Measurements from ENCODE around the gene GRN.
"Not testable (repeated sequence)": the region's sequence is repeated elsewhere in the genome, so short reads cannot be mapped to it uniquely, and the experiment has no call there.

GRN gene

DNA sequence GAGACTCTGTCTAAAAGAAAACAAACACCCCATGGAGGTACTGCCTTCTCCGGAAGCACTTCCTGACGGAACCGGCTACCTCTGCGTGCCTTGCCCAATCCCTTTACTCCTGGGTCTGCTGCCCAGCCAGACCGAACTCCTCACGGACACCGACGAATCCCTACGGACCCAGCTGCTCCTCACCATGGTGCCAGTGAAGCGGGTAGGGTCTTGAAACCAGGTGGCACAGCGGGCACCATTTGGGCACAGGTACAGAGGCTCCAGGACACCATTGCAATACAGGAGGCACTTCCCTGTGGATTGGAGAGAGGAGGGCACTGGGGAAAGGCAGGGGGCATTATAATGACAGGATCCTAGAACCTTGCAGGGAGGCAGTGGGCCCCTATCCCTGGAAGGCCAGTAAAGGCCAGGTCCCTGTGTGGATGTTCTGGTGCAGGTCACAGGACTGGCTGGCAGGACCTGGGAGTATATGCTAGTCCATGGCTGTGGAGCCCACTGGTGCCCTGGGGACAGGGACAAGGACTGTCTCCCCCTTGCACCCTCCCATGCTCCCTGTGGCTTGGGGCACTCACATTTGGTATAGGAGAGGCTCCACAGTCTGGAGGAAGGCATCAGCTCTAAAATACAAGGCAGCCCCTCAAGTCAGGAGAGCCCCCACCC lies 22.7 kb upstream of the GRN start:
- DNase-seq, result no peak

DNA sequence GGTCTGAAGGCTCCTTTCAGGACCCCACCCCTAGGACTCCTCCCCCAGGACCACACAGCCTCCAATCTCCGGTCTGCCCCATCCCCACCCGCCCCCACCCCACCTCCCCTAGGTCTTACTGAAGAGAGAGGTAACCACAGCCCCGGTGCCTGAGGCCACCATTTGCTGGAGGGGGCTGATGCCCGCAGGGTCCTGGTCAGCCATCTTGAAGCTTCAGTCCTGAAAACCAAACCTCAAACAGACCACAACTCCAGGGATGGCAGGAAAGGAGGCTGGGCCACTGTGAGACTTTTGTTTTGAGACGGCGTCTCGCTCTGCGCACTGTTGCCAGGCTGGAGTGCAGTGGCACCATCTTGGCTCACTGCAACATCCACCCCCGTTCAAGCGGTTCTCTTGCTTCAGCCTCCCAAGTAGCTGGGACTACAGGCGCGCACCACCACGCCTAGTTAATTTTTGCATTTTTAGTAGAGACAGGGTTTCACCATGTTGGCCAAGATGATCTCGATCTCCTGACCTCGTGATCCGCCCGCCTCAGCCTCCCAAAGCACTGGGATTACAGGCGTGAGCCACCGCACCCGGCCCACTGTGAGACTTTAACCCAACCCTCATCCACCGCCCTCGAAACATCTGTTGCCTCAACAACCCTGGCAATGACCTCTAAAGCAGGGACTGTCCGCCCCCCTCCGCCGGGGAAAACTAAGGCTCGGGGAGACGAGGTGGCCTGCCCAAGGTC lies 21.6 kb upstream of the GRN start:
- no peak for DNase-seq

DNA sequence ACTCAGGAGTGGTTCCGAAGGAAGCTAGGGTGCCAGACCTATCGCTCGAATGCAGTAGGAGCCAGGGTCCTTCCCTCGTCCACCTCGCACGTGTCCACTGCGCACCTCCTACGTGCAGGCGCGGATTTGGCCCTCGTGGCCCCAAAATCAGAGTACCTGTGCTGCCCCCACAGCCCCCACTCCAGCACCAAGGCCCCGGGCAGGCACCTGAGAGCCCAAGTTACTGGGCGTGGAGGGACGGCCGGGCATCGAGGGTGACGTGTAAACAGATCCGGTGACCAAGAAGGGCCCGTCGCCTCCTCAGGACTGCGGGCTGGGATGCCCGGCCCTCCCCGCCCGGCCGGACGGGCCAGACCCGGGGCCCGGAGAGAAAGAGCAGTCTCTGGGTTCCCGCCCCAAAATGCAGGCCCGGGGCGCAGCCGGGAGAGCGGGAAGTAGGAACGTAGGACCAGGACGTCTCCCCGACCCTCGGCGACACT lies 21.0 kb upstream of the GRN start:
- DNase-seq, result no peak

DNA sequence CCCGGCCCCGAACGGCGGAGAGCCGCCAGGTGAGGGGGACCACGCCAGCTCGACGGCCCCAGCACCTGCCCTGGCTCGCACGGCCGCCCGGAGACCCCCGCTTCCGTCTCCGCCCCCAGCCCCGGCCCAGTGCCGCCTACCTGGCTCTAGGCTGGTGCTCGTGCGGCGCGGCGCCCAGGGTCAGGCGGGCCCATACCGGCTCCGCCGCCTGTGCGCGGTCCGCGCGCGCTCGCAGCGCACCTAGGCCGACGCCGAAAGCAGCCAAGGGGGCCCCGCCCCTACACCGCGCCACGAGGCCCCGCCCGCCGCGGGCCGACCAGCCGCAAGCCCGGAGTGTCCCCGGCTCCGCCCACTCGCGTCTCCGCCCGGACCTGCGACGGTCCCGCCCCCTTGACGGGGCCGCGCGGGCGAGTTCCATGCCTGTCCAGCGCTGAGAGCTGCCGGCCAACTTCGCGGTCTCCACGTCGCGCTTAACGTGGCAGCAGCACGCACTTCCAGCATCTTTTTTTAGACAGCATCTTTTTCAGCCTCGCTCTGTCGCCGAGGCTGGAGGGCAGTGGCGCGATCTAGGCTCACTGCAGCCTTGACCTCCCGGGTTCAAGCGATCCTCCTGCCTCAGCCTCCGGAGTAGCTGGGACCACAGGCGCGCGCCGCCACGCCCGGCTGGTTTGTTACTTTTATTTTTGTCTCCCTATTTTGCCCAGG lies 20.4 kb upstream of the GRN start, which contains the start of gene SLC25A39:
TSS of gene SLC25A39 (minus strand) at position 253 of the 705 bp plus-strand sequence. CDS start 1,261 bp downstream, outside the sequence.
- DNase-seq, result peak; percentile 94

DNA sequence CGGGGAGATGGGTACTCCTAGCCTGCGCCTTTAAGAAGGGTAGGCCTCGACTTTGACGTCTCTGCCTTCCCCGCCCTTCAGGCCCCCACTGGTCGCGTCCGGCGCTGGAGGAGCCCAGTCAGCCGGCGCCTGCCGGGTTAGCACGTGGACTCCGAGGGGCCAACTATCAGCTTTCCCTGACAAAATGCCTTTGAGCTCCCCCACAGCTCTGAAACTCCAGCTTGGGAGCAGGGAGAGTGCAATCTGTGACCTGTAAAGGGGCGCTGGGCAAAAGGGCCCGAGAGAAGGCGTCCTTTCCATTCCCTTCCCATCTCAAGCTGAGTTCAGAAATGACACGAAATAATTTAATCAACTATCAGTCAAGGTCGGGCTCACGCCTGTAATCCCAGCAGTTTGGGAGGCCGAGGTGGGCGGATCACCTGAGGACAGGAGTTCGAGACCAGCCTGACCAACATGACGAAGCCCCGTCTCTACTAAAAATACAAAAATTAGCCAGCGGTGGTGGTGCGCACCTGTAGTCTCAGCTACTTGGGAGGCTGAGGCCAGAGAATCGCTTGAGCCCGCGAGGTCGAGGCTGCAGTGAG lies 18.1 kb upstream of the GRN start:
- peak; percentile 91 for DNase-seq

DNA sequence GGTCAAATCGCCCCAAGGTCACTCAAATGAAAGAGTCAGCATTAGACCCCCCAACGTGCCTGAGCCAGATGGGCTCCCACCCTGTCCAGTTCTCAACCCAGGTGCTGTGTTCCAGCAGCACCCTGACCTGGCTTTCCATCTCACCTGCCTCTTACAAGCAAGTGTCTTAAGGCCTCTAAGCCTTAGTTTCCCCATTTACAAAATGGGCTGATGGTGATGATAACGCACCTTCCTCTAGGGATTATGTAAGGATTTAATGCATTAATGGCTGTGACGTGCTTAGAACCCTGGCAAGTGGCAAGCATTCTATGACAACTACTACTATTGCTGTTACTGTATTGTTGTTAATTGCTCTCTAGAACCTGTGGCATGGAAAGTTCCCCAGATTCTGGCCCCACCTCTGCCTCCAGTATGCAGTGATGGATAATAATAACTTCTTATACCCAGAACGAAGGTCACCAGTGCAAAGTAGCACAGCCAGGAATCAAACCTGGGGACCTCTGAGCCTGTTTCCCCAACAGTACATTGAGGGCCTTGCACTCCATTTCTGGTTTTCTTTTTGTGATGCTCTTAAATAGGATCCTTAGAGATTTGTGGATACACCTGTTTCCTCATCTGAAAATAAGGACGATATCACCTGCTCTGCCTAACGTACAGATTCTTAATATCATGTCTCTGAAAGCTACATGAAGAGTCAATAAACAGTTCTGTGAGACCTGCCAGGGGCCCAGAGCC lies 17.2 kb upstream of the GRN start:
- DNase-seq, result no peak

DNA sequence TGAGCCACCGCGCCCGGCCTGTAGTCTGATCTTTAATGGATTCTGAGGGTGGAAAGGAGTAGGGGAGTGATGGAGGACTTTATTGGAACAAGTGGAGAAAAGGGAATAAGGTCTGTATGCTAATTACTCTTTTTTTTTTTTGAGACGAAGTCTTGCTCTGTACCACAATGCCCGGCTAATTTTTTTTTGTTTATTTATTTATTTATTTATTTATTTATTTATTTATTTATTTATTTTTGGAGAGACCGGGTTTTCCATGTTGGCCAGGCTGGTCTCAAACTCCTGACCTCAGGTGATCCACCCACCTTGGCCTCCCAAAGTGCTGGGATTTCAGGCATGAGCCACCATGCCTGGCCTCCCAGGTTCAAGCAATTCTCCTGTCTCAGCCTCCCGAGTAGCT lies 15.6 kb upstream of the GRN start:
- DNase-seq, result not testable (repeated sequence)

DNA sequence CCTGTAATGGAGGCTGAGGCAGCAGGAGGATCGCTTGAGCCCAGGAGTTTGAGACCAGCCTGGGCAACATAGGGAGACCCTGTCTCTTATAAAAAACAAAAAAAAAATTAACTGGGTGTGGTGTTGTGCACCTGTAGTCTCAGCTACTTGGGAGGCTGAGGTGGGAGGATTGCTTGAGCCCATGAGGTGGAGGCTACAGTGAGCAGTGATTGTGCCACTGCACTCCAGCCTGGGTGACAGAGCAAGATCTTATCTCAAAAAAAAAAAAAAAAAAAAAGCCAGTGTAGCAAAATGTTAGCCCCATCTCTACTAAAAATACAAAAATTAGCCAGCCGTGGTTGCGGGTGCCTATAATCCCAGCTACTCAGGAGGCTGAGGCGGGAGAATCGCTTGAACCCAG lies 14.8 kb upstream of the GRN start:
- not testable (repeated sequence) for DNase-seq

DNA sequence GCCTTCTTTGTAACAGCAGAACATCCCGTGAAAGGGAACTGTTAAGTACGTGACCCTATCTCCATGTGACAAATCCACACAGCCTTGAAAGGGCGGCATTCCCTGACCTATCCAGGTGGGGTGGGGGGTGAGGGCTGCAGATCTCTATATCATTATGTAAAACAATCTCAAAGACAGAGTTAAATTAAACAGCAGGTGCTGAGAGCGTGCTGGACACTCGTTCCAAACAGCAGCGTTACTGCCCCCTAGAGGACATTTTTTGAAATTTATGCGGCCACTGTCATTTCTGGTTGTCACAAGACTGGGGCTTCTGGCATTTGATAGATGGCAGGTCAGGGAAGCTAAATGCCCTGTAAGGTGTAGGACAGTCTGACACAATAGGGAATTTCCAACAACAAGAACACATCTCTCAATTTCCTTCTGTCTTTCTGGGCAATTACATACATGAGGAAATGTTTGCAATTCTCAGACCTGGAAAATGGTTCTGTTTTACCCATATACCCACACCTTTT lies 13.8 kb upstream of the GRN start:
- DNase-seq, result peak; percentile 88

DNA sequence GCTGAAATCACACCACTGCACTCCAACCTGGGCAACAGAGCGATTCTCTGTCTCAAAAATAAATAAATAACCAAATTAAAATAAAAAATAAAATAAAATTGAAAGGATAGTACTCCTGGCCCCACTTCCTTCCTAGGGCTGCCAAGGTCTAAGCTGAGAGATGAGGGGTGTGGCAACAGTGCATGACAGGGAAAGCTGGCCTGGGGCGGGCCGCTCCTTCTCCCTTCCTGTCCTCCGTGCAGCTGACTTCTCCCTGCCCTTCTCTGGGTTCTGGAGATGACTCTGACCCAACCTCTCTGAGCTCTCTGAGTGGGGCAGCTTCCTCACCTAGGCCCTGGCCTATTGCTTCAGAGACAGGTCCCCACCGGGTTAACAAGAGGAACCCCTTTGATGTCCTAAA lies 11.7 kb upstream of the GRN start:
- no peak for DNase-seq

DNA sequence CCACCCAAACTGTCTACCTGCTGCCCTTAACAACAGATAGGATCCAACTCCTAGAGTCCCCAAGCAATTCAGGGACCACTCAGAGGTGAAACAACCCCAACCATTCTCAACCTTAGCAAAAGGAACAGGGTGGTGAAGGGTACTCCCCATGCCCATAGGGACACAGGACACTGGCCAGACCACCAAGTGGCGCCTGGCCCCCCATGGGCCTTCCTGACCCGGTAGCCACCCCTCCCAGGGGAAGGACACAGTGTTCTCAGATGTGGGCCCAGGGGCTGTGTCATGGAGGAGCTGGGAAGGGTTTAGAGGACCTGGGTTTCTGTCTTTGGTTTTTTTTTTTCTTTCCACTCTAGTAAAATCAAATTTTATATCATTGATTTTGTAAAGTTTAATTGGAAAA lies 10.8 kb upstream of the GRN start:
- DNase-seq, result no peak

DNA sequence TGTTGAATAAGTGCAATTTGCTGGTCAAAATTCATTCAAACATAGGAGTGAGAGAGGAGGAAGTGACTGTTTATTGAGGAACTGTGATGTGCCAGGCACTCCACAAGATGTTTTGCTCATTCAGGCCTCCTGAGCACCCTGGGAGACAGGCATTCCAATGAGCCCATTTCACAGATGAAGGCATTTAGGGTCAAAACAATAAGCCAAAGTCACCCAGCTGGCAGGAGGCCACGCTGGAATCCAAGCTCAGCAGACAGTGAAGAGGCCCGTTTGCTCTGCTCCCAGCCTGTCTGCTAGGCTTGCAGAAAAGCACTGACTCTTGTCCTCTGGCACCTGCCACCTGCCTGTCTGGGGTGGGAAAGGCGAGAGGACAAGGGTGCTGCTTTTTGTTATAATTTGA lies 10.4 kb upstream of the GRN start:
- no peak for DNase-seq

DNA sequence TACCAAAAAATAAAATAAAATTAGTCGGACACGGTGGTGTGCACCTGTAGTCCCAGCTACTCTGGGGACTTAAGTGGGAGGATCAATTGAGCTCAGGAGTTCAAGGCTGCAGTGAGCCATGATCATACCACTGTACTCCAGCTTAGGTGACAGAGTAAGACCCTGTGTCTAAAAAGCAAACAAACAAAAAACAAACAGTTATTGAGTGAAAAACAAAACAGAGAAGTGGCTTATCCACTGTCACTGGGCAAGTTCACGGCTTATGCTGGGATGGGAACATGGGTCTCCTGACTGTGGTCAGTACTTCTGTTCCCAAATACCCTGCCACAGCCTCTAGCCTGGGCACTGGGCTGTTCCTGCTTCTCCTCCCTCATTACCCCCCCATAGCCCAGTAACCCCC lies 9.5 kb upstream of the GRN start:
- DNase-seq, result no peak

DNA sequence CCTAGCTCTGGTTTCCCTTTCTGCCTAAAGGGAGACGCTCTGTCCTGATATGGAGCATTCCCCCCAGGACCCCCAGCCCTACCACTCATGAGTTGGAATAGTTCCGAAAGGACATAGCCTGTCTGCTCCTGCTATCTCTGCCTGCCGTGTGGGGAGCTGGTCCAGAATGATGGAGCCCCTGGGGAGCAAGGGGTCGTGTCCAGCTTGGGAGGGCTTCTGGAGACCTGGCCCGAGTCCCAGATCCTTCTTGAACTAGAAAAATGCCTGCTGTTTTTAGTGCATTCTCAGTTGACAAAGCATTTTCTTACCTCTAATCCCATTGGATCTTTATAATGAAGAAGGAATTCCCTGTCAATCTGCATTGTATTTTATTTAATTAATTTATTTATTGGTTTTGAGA lies 9.1 kb upstream of the GRN start:
- DNase-seq, result no peak

DNA sequence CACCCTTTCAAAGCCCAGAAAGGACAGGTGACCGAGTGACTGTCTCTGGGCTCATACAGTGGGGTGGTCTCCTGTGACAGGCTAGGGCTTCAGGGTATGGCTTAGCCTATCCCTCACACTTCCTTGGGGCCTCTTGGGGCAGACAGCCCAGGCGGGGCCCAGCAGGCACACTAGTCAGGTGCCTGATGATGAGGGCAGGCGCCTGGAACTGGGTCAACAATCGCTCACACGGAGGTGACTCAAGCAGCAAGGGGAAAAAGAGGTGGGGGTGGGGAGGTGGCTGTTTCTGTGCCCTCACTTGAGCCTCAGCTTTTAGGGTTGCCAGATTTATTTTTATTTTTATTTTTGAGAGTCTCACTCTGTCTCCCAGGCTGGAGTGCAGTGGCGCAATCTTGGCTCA lies 6.4 kb upstream of the GRN start:
- DNase-seq, result no peak

DNA sequence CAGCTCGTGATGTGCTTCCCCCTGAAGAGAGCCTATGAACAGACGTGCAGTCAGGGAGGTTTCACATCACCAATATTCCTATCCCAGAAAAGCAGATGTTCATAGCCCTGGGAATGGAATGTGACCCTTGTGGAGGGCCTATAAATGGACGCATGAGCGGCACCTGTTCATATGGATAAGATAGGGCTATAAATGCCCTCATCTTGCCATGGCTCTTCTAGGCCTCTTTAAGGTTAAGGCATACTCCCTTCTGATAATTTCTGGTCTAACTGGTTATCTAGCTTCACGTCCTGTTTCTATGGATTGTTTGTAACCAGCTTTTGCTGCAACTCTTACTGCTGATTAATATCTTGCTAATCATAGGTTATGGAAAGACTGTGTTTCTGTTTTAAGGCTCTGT lies 4.5 kb upstream of the GRN start:
- not testable (repeated sequence) for DNase-seq

DNA sequence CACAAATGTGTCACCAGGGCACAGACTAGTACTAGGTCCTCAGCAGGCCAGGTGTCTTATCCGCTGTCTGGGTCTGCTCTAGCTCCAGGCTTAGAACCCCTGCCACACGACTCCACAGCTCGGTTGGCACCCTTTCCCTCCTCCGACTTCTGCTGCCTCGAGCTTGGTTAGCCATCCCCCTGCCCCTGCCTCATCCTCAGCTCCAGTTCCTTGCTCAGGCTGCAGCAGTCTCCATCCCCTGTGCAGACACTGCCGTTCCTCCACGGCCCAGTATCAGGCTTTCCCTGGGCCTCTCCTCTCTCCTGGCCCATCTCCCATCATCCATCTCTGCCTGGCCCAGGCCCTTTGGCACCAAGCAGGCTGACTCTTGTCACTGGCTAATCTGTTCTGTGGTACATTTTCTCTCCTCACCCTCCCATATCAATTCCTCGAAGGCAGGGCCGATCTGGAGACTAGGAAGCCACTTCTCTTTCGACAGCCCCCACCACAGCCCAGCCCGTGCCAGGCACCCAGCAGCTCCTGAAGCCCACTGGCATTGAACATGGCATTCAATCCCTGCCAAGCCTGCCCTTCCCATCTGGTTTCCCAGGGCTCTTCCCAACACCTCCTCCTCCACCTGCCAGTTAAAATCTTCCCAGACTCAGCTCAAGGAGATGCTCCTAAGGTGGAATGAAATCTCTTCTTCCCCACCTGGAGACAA lies 1.4 kb upstream of the GRN start:
- no peak for DNase-seq

DNA sequence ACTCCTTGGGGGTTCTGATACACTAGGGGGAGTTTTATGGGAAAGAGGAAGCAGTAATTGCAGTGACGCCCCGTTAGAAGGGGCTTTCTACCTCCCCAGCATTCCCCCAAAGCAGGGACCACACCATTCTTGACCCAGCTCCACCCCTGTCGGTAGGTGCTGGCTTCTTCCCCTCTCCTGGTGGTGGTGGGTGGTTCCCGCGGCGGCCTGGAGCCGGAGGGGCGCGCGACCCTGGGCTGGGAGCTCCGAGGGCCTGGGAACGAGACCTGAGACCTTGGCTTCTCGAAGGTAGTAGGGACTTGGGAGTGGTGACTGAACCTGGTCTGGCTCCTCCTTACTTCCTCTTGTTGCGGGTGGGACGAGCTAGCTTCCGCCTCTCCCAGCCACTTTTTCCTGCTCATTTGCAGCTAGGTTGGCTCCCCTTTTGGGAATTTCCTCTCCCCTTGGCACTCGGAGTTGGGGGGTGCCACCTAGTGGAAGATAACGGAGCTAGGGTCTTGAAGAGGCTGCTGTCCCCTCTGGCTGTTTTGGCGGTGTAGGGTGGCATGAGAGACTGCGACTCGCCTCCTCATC lies 438 bp downstream of the GRN start:
- DNase-seq, result peak; percentile 86

DNA sequence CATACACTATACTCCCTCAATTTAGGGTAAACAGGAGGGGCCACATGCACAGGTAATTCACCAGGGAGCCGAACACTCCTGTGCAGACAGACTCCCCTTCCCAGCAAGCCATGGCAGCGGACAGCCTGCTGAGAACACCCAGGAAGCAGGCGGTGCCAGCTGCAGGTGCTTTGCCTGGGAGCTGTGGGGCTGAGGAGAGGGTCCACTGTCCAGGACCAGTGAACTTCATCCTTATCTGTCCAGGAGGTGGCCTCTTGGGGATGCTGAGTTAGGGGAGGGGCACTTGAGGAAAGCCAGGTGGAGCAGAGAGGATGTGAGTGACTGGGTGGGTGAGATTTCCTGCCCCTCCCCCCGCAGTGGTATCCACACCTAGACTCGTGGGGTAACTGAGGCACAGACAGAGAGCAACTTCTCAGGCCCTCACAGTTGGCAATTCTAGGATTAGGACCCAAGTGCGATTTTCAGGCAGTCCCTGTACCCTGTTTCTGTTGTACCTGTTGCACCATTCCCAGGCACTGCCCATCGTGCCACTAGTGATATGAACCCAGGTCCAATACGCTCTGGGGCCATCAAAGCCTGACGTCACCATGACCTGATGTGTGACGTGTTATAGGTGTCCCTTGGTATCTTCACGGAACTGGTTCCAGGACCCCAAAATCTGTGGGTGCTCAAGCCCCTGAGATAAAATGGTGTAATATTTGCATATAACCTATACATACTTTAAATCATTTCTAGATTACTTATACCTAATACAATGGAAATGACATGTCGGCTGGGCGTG lies 1.2 kb downstream of the GRN start:
- DNase-seq, result peak; percentile 37

DNA sequence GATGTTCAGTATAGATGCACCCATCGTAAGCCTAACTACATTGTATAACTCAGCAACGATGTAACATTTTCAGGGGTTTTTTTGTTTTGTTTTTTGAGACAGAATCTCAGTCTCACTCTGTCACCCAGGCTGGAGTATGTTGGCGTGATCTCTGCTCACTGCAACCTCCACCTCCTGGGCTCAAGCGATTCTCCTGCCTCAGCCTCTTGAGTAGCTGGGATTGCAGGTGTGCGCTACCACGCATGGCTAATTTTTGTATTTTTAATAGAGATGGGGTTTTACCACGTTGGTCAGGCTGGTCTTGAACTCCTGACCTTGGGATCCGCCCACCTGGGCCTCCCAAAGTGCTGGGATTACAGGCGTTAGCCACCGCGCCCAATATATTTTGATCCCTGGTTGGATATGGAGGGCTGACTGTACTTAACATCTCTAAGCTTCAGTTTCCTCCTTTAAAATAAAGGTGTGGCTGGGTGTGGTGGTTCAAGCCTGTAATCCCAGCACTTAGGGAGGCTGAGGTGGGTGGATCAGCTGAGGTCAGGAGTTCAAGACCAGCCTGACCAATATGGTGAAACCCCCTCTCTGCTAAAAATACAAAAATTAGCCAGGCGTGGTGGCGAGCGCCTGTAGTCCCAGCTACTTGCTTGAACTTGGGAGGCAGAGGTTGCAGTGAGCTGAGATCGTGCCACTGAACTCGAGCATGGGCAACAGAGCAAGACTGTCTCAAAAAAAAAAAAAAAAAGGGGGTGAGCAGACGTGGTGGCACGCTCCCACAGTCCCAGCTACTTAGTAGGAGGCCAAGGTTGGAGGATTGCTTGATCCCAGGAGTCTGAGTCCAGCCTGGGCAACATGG lies 2.3 kb downstream of the GRN start:
- DNase-seq, result not testable (repeated sequence)

All from retina (tissue), 1 donor.